Measurements from ENCODE around the gene CST11.

CST11 gene

DNA sequence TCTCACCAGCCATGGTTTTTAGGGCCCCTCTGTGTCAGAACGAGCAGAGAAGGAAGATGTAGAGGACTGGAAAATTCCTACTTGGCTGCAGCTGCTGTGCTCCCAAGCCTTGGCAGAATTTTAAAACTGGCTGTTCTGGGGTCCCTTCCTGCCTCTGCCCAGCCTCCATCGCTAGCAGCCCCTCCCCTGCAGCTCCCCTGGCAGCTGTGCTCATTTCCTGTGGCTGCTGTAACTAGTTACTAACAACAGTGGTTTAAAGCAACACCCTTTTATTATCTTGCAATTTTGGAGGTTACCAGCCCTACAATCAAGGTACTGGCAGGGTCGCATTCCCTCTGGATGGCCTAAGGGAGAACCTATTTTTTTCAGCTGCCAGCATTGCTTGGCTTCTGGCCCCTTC lies 3.7 kb upstream of the CST11 start:
- no peak overlapping the region for H3K27ac ChIP-seq (ENCODE audit: extremely low read depth, low read depth, low read length)
- no peaks in the 10 kb centered on the region for H3K36me3 ChIP-seq (ENCODE audit: control insufficient read depth in 2 of 2, insufficient read depth in 1 of 2, low read length in 2 of 2)
- TF ChIP-seq PRDM4 (tag by site-specific recombination; IDR thresholded peaks at IDR 0.05) (no peak), PRDM1 (tag by site-specific recombination; IDR thresholded peaks at IDR 0.05) (no peak), YY1 (tag by site-specific recombination; IDR thresholded peaks at IDR 0.05) (no peak), ZNF548 (tag by site-specific recombination; IDR thresholded peaks at IDR 0.05) (no peak), ZNF621 (tag by site-specific recombination; IDR thresholded peaks at IDR 0.05) (no peak), ZNF138 (tag by site-specific recombination; IDR thresholded peaks at IDR 0.05; ENCODE audit: borderline replicate concordance) (no peak), ZSCAN23 (tag by site-specific recombination; IDR thresholded peaks at IDR 0.05) (no peak), WT1 (tag by site-specific recombination; IDR thresholded peaks at IDR 0.05) (no peak), ZNF529 (tag by site-specific recombination; IDR thresholded peaks at IDR 0.05; ENCODE audit: insufficient replicate concordance) (no peak), ZNF223 (tag by site-specific recombination; IDR thresholded peaks at IDR 0.05) (no peak), ZNF423 (tag by site-specific recombination; IDR thresholded peaks at IDR 0.05) (no peak), ZNF530 (tag by site-specific recombination; IDR thresholded peaks at IDR 0.05; ENCODE audit: low read depth) (no peak), ZNF518A (tag by site-specific recombination; conservative IDR thresholded peaks at IDR 0.05; ENCODE audit: low read depth) (no peak), ZBTB8A (tag by site-specific recombination; IDR thresholded peaks at IDR 0.05) (no peak), KLF16 (tag by site-specific recombination; IDR thresholded peaks at IDR 0.05) (no peak), HOXC10 (CRISPR knock-in tag; IDR thresholded peaks at IDR 0.05) (no peak)
- TF ChIP-seq, protein P1, sequence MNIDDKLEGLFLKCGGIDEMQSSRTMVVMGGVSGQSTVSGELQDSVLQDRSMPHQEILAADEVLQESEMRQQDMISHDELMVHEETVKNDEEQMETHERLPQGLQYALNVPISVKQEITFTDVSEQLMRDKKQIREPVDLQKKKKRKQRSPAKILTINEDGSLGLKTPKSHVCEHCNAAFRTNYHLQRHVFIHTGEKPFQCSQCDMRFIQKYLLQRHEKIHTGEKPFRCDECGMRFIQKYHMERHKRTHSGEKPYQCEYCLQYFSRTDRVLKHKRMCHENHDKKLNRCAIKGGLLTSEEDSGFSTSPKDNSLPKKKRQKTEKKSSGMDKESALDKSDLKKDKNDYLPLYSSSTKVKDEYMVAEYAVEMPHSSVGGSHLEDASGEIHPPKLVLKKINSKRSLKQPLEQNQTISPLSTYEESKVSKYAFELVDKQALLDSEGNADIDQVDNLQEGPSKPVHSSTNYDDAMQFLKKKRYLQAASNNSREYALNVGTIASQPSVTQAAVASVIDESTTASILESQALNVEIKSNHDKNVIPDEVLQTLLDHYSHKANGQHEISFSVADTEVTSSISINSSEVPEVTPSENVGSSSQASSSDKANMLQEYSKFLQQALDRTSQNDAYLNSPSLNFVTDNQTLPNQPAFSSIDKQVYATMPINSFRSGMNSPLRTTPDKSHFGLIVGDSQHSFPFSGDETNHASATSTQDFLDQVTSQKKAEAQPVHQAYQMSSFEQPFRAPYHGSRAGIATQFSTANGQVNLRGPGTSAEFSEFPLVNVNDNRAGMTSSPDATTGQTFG (tag by site-specific recombination; IDR thresholded peaks at IDR 0.05; ENCODE audit: borderline replicate concordance) = no peak
- TF ChIP-seq, protein P2, sequence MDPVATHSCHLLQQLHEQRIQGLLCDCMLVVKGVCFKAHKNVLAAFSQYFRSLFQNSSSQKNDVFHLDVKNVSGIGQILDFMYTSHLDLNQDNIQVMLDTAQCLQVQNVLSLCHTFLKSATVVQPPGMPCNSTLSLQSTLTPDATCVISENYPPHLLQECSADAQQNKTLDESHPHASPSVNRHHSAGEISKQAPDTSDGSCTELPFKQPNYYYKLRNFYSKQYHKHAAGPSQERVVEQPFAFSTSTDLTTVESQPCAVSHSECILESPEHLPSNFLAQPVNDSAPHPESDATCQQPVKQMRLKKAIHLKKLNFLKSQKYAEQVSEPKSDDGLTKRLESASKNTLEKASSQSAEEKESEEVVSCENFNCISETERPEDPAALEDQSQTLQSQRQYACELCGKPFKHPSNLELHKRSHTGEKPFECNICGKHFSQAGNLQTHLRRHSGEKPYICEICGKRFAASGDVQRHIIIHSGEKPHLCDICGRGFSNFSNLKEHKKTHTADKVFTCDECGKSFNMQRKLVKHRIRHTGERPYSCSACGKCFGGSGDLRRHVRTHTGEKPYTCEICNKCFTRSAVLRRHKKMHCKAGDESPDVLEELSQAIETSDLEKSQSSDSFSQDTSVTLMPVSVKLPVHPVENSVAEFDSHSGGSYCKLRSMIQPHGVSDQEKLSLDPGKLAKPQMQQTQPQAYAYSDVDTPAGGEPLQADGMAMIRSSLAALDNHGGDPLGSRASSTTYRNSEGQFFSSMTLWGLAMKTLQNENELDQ (tag by site-specific recombination; IDR thresholded peaks at IDR 0.05; ENCODE audit: low read depth) = no peak
- CTCF ChIA-PET = no interaction called here
- H3K4me3 ChIP-seq (ENCODE audit: low read depth, low read length) = no peak overlapping the region
- POLR2A ChIA-PET = no interaction called here
- no peaks in the 10 kb centered on the region for H3K4me1 ChIP-seq (ENCODE audit: control insufficient read depth, insufficient read depth, low read length)
- H3K9me3 ChIP-seq (ENCODE audit: control insufficient read depth, insufficient read depth, low read depth, low read length) = no peaks in the 10 kb centered on the region

Data from HEK293 (cell line).